Caco-2 (cell line): ENCODE measurements around the gene COL6A2. TPM values are rescaled to one million over a fixed set of nuclear protein-coding genes. Genes with fewer than 3 reads are reported as not detected.

Source experiments
- BruUV-seq: library from RNA; stranded (reverse); fragments of 400-500 nt; replicated peaks from 2 replicates; lab custom pipeline; 2021; lab: Mats Ljungman, UMichigan
- CTCF ChIA-PET: fragments of 300-600 bp; sonication (Branson Sonifier 250); formaldehyde crosslinking; loops from one replicate; lab custom pipeline; 2022; ENCODE audit warnings: antibody characterized with exemption; lab: Charles Lee
- POLR2A ChIA-PET: fragments of 300-600 bp; sonication (Branson Sonifier 250); formaldehyde crosslinking; loops from one replicate; lab custom pipeline; 2022; ENCODE audit warnings: antibody characterized with exemption; lab: Charles Lee
- DNase-seq, 2 experiments: peaks; one replicate each; pipeline versions ENCODE4 v3.0.0 to v3.0.0-alpha.2; 2020 to 2022
- H3K27me3 ChIP-seq: replicated peaks from 2 replicates; pipeline ENCODE4 v1.6.0; 2011; ENCODE audit warnings: low read length; ENCODE audit not compliant: control insufficient read depth, insufficient read depth
- H3K36me3 ChIP-seq: 2 replicates; pipeline ENCODE4 v1.5.1; 2011; ENCODE audit warnings: low read length; ENCODE audit not compliant: control insufficient read depth, insufficient read depth
- H3K4me1 ChIP-seq: fragments of 250-450 bp; sonication (Bioruptor Pico); 2 replicates; pipeline ENCODE4 v1.5.1; 2020; ENCODE audit warnings: mild to moderate bottlenecking
- H3K4me3 ChIP-seq: 2 replicates; pipeline ENCODE4 v1.5.1; 2011; ENCODE audit warnings: low read depth, mild to moderate bottlenecking, control low read depth, low read length
- H3K9me3 ChIP-seq: fragments of 250-450 bp; sonication (Bioruptor Pico); 2 replicates; pipeline ENCODE4 v1.5.1; 2020; ENCODE audit warnings: mild to moderate bottlenecking, moderate library complexity
- H3K27ac Mint-ChIP-seq: one replicate; pipeline ENCODE4 v1.8.0; 2022; ENCODE audit warnings: mixed read lengths; ENCODE audit not compliant: unreplicated experiment
- H3K27me3 Mint-ChIP-seq: one replicate; pipeline ENCODE4 v1.8.0; 2022; ENCODE audit warnings: mixed read lengths; ENCODE audit not compliant: insufficient read depth, unreplicated experiment
- H3K36me3 Mint-ChIP-seq: one replicate; pipeline ENCODE4 v1.8.0; 2022; ENCODE audit warnings: mild to moderate bottlenecking, mixed read lengths; ENCODE audit not compliant: insufficient read depth, unreplicated experiment
- H3K4me1 Mint-ChIP-seq: one replicate; pipeline ENCODE4 v1.8.0; 2022; ENCODE audit warnings: low read depth, mixed read lengths; ENCODE audit not compliant: unreplicated experiment
- H3K4me3 Mint-ChIP-seq: one replicate; pipeline ENCODE4 v1.8.0; 2022; ENCODE audit warnings: mild to moderate bottlenecking, moderate library complexity, mixed read lengths; ENCODE audit not compliant: unreplicated experiment
- H3K9me3 Mint-ChIP-seq: one replicate; pipeline ENCODE4 v1.8.0; 2022; ENCODE audit warnings: mixed read lengths; ENCODE audit not compliant: unreplicated experiment
- intact Hi-C: fragments of 100-400 bp; cut with micrococcal nuclease; formaldehyde crosslinking; loops from one replicate; pipeline ENCODE4 v1.10.0; 2022; ENCODE audit not compliant: unreplicated experiment
- total RNA-seq: library from RNA; stranded (reverse); gene quantifications from 2 replicates; pipeline ENCODE4 v1.2.3, GENCODE V29; 2022
- TF ChIP-seq, protein P1 (sequence below), 2 experiments: fragments of 200-600 bp in 1 of 2; IDR thresholded peaks; 1 replicate in 1 of 2; 2 replicates in 1 of 2; pipeline versions ENCODE4 v1.5.1 to v1.8.0; 2011 to 2022; ENCODE audit warnings: antibody characterized with exemption in 1 of 2, control low read depth in 1 of 2, inconsistent platforms in 1 of 2, low read depth in 1 of 2, low read length in 1 of 2, mild to moderate bottlenecking in 1 of 2, moderate library complexity in 1 of 2; ENCODE audit not compliant: insufficient read depth in 1 of 2, severe bottlenecking in 1 of 2, unreplicated experiment in 1 of 2

The COL6A2 gene
- total RNA-seq, 1 experiment from 2014 or later = 8.8 TPM

- Mint-ChIP-seq H3K27ac (peak overlapping the region; percentile 50), H3K9me3 (no peaks in the 10 kb centered on the region), H3K36me3 (peaks cover 30% of the 10 kb centered on the region), H3K4me3 (no peak overlapping the region), H3K27me3 (no peaks in the 10 kb centered on the region), H3K4me1 (peaks cover 7% of the 10 kb centered on the region)
- Histone ChIP-seq H3K27me3 (no peaks in the 10 kb centered on the region), H3K9me3 (peaks cover 6% of the 10 kb centered on the region; the same call in 1 of the 2 replicates), H3K4me1 (no peaks in the 10 kb centered on the region), H3K4me3 (no peak overlapping the region), H3K36me3 (no peaks in the 10 kb centered on the region)
- no peak for DNase-seq
- BruUV-seq = no TSS peak
- TF ChIP-seq, protein P1, sequence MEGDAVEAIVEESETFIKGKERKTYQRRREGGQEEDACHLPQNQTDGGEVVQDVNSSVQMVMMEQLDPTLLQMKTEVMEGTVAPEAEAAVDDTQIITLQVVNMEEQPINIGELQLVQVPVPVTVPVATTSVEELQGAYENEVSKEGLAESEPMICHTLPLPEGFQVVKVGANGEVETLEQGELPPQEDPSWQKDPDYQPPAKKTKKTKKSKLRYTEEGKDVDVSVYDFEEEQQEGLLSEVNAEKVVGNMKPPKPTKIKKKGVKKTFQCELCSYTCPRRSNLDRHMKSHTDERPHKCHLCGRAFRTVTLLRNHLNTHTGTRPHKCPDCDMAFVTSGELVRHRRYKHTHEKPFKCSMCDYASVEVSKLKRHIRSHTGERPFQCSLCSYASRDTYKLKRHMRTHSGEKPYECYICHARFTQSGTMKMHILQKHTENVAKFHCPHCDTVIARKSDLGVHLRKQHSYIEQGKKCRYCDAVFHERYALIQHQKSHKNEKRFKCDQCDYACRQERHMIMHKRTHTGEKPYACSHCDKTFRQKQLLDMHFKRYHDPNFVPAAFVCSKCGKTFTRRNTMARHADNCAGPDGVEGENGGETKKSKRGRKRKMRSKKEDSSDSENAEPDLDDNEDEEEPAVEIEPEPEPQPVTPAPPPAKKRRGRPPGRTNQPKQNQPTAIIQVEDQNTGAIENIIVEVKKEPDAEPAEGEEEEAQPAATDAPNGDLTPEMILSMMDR (IDR thresholded peaks at IDR 0.05; ENCODE audit: insufficient read depth in 1 of 2, low read depth in 1 of 2, low read length in 1 of 2, severe bottlenecking in 1 of 2, unreplicated experiment in 1 of 2) = no peak
- intact Hi-C loops = no loop called here
- ChIA-PET POLR2A (no interaction called here), CTCF (no interaction called here)
These were observed 59.6 kb downstream of the COL6A2 start for GRCh38 chr21:46157396-46157986.

DNA sequence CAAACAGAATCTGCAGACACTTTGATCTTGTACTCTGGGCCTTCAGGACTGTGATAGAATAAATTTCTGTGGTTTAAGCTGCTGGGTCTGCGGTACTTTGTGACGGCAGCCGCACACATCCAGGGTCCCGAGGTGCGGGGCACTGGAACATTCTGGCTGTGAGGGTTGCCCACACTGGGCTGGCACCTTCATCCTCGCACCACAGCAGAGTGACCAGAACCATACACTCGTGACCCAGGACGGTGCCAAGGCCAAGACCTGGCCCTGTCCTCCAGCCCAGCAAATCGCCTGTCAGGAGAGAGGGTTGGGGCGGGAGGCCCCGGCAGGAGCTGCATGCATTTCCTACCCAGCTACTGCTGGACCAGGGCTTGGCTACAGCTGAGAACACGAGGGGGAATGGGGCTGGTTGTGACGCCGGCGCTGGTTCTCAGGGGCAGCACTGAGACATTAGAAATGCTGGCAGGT is 60.1 kb downstream of the COL6A2 start:
- CTCF ChIA-PET = no interaction called here

DNA sequence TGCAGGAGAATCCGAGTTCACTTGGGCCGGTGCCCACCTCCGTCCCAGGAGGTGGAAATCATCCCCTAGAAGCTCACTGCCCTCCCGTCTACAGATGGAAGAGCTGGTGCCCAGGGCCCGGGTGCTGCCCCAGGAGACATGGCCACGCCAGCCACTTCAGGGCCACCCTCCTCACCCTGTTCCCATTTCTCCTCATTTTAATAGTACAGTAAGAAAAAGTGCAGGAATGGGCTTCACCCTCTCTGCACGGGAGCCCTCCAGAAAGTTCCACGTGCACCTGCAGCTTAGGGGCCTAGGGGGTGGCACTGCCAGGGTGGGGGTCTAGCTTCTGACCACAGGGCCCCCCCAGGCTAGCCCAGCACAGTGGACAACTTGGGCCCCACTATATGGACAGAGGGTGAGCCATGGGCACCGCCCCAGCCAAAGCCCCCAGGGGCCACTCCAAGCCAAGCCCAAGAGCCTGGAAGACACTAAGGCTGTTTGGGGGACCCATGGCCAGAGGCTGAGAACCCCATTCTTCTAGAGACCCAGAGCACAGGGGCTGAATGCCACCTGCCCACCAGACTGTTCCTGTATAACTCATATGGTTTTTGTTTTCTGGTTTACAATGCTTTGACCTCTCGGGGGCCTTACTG is 60.9 kb downstream of the COL6A2 start:
- H3K4me3 Mint-ChIP-seq = no peak overlapping the region

More for the DNA sequence above, 60.1 kb downstream of the COL6A2 start:
- Mint-ChIP-seq H3K36me3 (peaks cover 35% of the 10 kb centered on the region), H3K27ac (peak overlapping the region; percentile 50), H3K27me3 (no peaks in the 10 kb centered on the region), H3K9me3 (no peaks in the 10 kb centered on the region), H3K4me3 (no peak overlapping the region), H3K4me1 (peaks cover 7% of the 10 kb centered on the region)
- Histone ChIP-seq H3K4me1 (no peaks in the 10 kb centered on the region), H3K4me3 (no peak overlapping the region), H3K27me3 (no peaks in the 10 kb centered on the region), H3K36me3 (no peaks in the 10 kb centered on the region), H3K9me3 (peaks cover 6% of the 10 kb centered on the region; the same call in 1 of the 2 replicates)
- TF ChIP-seq, protein P1 (IDR thresholded peaks at IDR 0.05; ENCODE audit: insufficient read depth in 1 of 2, low read depth in 1 of 2, low read length in 1 of 2, severe bottlenecking in 1 of 2, unreplicated experiment in 1 of 2) = no peak
- no TSS peak for BruUV-seq
- POLR2A ChIA-PET = no interaction called here
- intact Hi-C loops = no loop called here
- DNase-seq = no peak

More for the DNA sequence above, 60.9 kb downstream of the COL6A2 start:
- Mint-ChIP-seq H3K9me3 (no peaks in the 10 kb centered on the region), H3K36me3 (peaks cover 41% of the 10 kb centered on the region), H3K27ac (no peak overlapping the region), H3K4me1 (peaks cover 7% of the 10 kb centered on the region), H3K27me3 (no peaks in the 10 kb centered on the region)
- Histone ChIP-seq H3K27me3 (no peaks in the 10 kb centered on the region), H3K9me3 (peaks cover 6% of the 10 kb centered on the region; the same call in 1 of the 2 replicates), H3K4me3 (no peak overlapping the region), H3K4me1 (no peaks in the 10 kb centered on the region), H3K36me3 (no peaks in the 10 kb centered on the region)
- ChIA-PET CTCF (no interaction called here), POLR2A (no interaction called here)
- DNase-seq = no peak
- BruUV-seq = no TSS peak
- intact Hi-C loops = no loop called here
- TF ChIP-seq, protein P1 (IDR thresholded peaks at IDR 0.05; ENCODE audit: insufficient read depth in 1 of 2, low read depth in 1 of 2, low read length in 1 of 2, severe bottlenecking in 1 of 2, unreplicated experiment in 1 of 2) = no peak
